ENCODE results near the gene ITCH. TPM values are rescaled to one million over a fixed set of nuclear protein-coding genes. Genes with fewer than 3 reads are reported as not detected.

The ITCH gene
- total and polyA plus RNA-seq, 9 donors: 18.1 to 46.4 (median 26.8) TPM

GRCh38 chr20:34534391-34535165 is 171.5 kb downstream of the ITCH start:
- no peak for DNase-seq
- no peaks in the 10 kb centered on the region for H3K27me3 ChIP-seq (ENCODE audit: control insufficient read depth, insufficient read depth, low read length)
- H3K4me1 ChIP-seq (ENCODE audit: control insufficient read depth, insufficient read depth, low read length): peaks cover 12% of the 10 kb centered on the region
- H3K36me3 ChIP-seq (ENCODE audit: control insufficient read depth, insufficient read depth, low read length): peaks cover 80% of the 10 kb centered on the region
- H3K27ac ChIP-seq (ENCODE audit: low read length): no peak overlapping the region
- WGBS (ENCODE audit: insufficient coverage): 91% methylated on average over 4 of the region's 15 CpGs
- H3K9me3 ChIP-seq (replicated peaks; ENCODE audit: control insufficient read depth, low read depth, low read length): no peaks in the 10 kb centered on the region
- H3K4me3 ChIP-seq (ENCODE audit: low read length): no peak overlapping the region

- Histone ChIP-seq H3K9me3 (replicated peaks; ENCODE audit: control insufficient read depth, low read depth, low read length) (no peaks in the 10 kb centered on the region), H3K27ac (ENCODE audit: low read length) (no peak overlapping the region), H3K27me3 (ENCODE audit: control insufficient read depth, insufficient read depth, low read length) (no peaks in the 10 kb centered on the region), H3K36me3 (ENCODE audit: control insufficient read depth, insufficient read depth, low read length) (peaks cover 80% of the 10 kb centered on the region), H3K4me1 (ENCODE audit: control insufficient read depth, insufficient read depth, low read length) (peaks cover 12% of the 10 kb centered on the region), H3K4me3 (ENCODE audit: low read length) (no peak overlapping the region)
- no peak for DNase-seq
- 91% methylated on average over 7 of the region's 15 CpGs for WGBS (ENCODE audit: insufficient coverage)
Observed at GRCh38 chr20:34535301-34535840, 172.3 kb downstream of the ITCH start.

DNA sequence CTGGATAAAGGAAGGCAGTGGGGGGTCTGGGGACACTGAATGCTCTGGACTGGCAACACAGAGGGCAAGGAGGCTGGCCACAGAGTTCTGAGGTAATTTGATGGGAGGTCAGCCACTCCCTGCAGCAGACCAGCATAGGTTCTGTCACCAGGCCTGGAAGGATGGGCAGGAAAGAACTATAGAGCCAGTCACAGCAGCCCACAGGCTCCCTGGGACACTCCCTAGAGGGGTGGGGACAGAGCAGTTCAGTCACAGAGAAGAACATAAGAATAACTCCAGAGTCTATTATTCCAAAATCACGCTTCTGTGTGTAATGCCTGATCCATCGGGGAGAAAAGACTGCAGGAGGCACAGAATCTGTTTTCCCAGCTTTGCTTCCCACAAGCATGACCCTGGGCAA is 172.8 kb downstream of the ITCH start:
- Histone ChIP-seq H3K27ac (ENCODE audit: low read length) (no peak overlapping the region), H3K4me3 (ENCODE audit: low read length) (no peak overlapping the region), H3K27me3 (ENCODE audit: control insufficient read depth, insufficient read depth, low read length) (no peaks in the 10 kb centered on the region), H3K9me3 (replicated peaks; ENCODE audit: control insufficient read depth, low read depth, low read length) (no peaks in the 10 kb centered on the region), H3K4me1 (ENCODE audit: control insufficient read depth, insufficient read depth, low read length) (peaks cover 12% of the 10 kb centered on the region), H3K36me3 (ENCODE audit: control insufficient read depth, insufficient read depth, low read length) (peaks cover 80% of the 10 kb centered on the region)
- 100% methylated on average over 2 of the region's 2 CpGs for WGBS (ENCODE audit: insufficient coverage)
- DNase-seq: no peak

DNA sequence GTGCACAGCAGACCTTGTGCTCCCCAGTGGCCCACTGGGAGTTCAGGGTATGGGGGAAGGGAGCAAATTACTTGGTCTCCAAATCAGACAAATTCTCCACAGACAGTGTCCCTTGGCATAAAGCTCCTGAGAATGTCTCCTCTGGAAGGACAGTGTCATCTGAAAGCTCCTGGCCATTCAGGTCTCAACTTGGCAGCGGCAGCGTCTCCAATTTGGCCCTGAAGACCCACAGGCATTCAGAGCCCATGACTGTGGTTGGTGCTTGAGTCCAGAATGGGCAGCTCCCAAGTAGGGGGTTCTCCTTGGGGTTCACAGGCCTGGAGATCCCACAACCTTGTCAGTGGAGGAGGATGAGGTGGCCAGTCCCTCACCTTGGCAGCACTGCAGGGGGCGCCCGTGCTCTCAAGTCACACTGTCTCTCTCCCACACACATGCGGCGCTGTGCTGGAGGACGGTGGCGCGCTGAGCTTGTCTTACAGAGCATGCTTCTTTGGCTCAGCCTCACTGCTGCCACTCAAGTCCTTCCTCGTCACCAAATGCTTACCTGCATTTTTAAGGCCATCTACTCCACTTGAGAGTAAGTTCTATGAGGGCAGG is 173.8 kb downstream of the ITCH start:
- no peaks in the 10 kb centered on the region for H3K9me3 ChIP-seq (replicated peaks; ENCODE audit: control insufficient read depth, low read depth, low read length)
- peaks cover 9% of the 10 kb centered on the region for H3K4me1 ChIP-seq (ENCODE audit: control insufficient read depth, insufficient read depth, low read length)
- 80% methylated on average over 4 of the region's 10 CpGs for WGBS (ENCODE audit: insufficient coverage)
- no peak overlapping the region for H3K27ac ChIP-seq (ENCODE audit: low read length)
- no peak overlapping the region for H3K4me3 ChIP-seq (ENCODE audit: low read length)
- H3K27me3 ChIP-seq (ENCODE audit: control insufficient read depth, insufficient read depth, low read length): no peaks in the 10 kb centered on the region
- H3K36me3 ChIP-seq (ENCODE audit: control insufficient read depth, insufficient read depth, low read length): peaks cover 78% of the 10 kb centered on the region
- DNase-seq: no peak

- DNase-seq: no peak
- Histone ChIP-seq H3K4me1 (ENCODE audit: control insufficient read depth, insufficient read depth, low read length) (peaks cover 1% of the 10 kb centered on the region), H3K27me3 (ENCODE audit: control insufficient read depth, insufficient read depth, low read length) (no peaks in the 10 kb centered on the region), H3K27ac (ENCODE audit: low read length) (no peak overlapping the region), H3K4me3 (ENCODE audit: low read length) (no peak overlapping the region), H3K9me3 (replicated peaks; ENCODE audit: control insufficient read depth, low read depth, low read length) (no peaks in the 10 kb centered on the region), H3K36me3 (ENCODE audit: control insufficient read depth, insufficient read depth, low read length) (peaks cover 81% of the 10 kb centered on the region)
- 90% methylated on average over 8 of the region's 8 CpGs for WGBS (ENCODE audit: insufficient coverage)
Observed at GRCh38 chr20:34537651-34538050, 174.6 kb downstream of the ITCH start.

- no peak overlapping the region for H3K27ac ChIP-seq (ENCODE audit: low read length)
- DNase-seq: no peak
- H3K4me3 ChIP-seq (ENCODE audit: low read length): no peak overlapping the region
- H3K9me3 ChIP-seq (replicated peaks; ENCODE audit: control insufficient read depth, low read depth, low read length): no peaks in the 10 kb centered on the region
- no peaks in the 10 kb centered on the region for H3K4me1 ChIP-seq (ENCODE audit: control insufficient read depth, insufficient read depth, low read length)
- H3K27me3 ChIP-seq (ENCODE audit: control insufficient read depth, insufficient read depth, low read length): no peaks in the 10 kb centered on the region
- H3K36me3 ChIP-seq (ENCODE audit: control insufficient read depth, insufficient read depth, low read length): peaks cover 78% of the 10 kb centered on the region
- 41% methylated on average over 4 of the region's 5 CpGs for WGBS (ENCODE audit: insufficient coverage)
Observed at GRCh38 chr20:34538671-34539123, 175.6 kb downstream of the ITCH start.

DNA sequence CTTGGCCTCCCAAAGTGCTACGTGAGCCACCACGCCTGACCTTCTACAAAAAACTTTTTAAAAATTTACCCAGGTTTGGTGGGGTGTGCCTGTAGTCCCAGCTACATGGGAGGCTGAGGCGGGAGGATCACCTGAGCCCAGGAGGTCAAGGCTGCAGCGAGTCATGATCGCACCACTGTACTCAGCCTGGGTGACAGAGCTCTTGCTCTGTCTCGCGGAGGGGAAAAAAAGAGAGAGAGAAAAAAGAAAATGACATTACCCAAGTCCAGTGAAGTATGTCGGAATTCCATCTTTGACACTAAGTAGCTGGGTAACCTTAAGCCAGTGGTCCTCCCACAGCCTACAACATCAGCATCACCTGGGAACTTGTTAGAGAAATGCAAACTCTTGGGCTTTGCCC is 176.7 kb downstream of the ITCH start:
- no peak overlapping the region for H3K27ac ChIP-seq (ENCODE audit: low read length)
- peaks cover 4% of the 10 kb centered on the region for H3K4me1 ChIP-seq (ENCODE audit: control insufficient read depth, insufficient read depth, low read length)
- no peak overlapping the region for H3K4me3 ChIP-seq (ENCODE audit: low read length)
- no peak for DNase-seq
- H3K27me3 ChIP-seq (ENCODE audit: control insufficient read depth, insufficient read depth, low read length): no peaks in the 10 kb centered on the region
- WGBS (ENCODE audit: insufficient coverage): 100% methylated on average over 6 of the region's 8 CpGs
- no peaks in the 10 kb centered on the region for H3K9me3 ChIP-seq (replicated peaks; ENCODE audit: control insufficient read depth, low read depth, low read length)
- H3K36me3 ChIP-seq (ENCODE audit: control insufficient read depth, insufficient read depth, low read length): peaks cover 71% of the 10 kb centered on the region

DNA sequence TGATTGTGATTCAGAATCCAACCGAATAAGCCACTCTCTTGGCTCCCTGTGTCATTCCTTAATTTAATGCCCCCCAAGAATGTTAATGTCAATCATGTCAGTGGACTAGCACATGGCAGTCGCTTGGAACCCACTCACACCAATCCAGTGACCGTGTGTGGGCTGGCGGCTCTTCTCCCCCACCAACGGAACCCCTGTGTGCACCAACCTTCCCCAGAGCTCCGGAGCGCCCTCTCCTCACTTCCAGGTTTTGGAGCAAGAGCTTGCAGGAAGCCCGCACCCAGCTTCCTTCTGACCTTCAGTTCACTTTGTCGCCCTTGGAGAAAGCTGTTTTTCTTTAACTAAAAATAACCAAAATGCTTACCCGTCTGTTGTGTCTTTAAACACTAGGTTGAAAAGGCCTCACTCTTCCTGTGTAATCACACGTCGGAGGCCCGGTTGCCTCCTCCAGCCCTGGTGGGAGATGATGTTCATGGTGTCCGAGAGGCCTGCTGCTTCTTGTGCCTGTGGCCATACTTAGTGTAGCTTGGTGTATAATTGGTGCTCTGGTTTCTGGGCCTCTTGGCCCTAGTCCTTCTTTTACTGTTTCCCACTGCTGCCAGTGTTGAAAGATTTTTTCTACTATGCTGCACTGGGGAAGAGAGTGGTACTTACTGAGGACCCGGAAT is 177.7 kb downstream of the ITCH start:
- H3K27me3 ChIP-seq (ENCODE audit: control insufficient read depth, insufficient read depth, low read length): no peaks in the 10 kb centered on the region
- DNase-seq: no peak
- H3K4me1 ChIP-seq (ENCODE audit: control insufficient read depth, insufficient read depth, low read length): peaks cover 4% of the 10 kb centered on the region
- 86% methylated on average over 11 of the region's 15 CpGs for WGBS (ENCODE audit: insufficient coverage)
- H3K9me3 ChIP-seq (replicated peaks; ENCODE audit: control insufficient read depth, low read depth, low read length): no peaks in the 10 kb centered on the region
- no peak overlapping the region for H3K4me3 ChIP-seq (ENCODE audit: low read length)
- H3K27ac ChIP-seq (ENCODE audit: low read length): no peak overlapping the region
- peaks cover 61% of the 10 kb centered on the region for H3K36me3 ChIP-seq (ENCODE audit: control insufficient read depth, insufficient read depth, low read length)

- Histone ChIP-seq H3K4me1 (ENCODE audit: control insufficient read depth, insufficient read depth, low read length) (peaks cover 4% of the 10 kb centered on the region), H3K27me3 (ENCODE audit: control insufficient read depth, insufficient read depth, low read length) (no peaks in the 10 kb centered on the region), H3K36me3 (ENCODE audit: control insufficient read depth, insufficient read depth, low read length) (peaks cover 55% of the 10 kb centered on the region), H3K9me3 (replicated peaks; ENCODE audit: control insufficient read depth, low read depth, low read length) (no peaks in the 10 kb centered on the region), H3K27ac (ENCODE audit: low read length) (no peak overlapping the region), H3K4me3 (ENCODE audit: low read length) (no peak overlapping the region)
- no peak for DNase-seq
- WGBS (ENCODE audit: insufficient coverage): 79% methylated on average over 10 of the region's 13 CpGs
Observed at GRCh38 chr20:34541264-34541901, 178.3 kb downstream of the ITCH start.

- DNase-seq: no peak
- H3K27me3 ChIP-seq (ENCODE audit: control insufficient read depth, insufficient read depth, low read length): no peaks in the 10 kb centered on the region
- H3K4me1 ChIP-seq (ENCODE audit: control insufficient read depth, insufficient read depth, low read length): peaks cover 4% of the 10 kb centered on the region
- peaks cover 50% of the 10 kb centered on the region for H3K36me3 ChIP-seq (ENCODE audit: control insufficient read depth, insufficient read depth, low read length)
- H3K9me3 ChIP-seq (replicated peaks; ENCODE audit: control insufficient read depth, low read depth, low read length): no peaks in the 10 kb centered on the region
- 77% methylated on average over 10 of the region's 16 CpGs for WGBS (ENCODE audit: insufficient coverage)
- no peak overlapping the region for H3K4me3 ChIP-seq (ENCODE audit: low read length)
- H3K27ac ChIP-seq (ENCODE audit: low read length): no peak overlapping the region
Observed at GRCh38 chr20:34541917-34542316, 178.8 kb downstream of the ITCH start.
